Gastrocnemius medialis (tissue), 4 donors: Measurements from ENCODE around the gene TANGO6. TPM values are rescaled to one million over a fixed set of nuclear protein-coding genes. Genes with fewer than 3 reads are reported as not detected.

Source experiments
- ATAC-seq, 2 donors: fragments of 150-250 bp; one replicate each; pipeline ENCODE4 v1.9.1; 2016
- DNase-seq, 2 donors: peaks; one replicate each; pipeline ENCODE4 v3.0.0-alpha.2; 2019
- H3K27ac ChIP-seq, 4 donors: fragments of 200-600 bp; sonication (generic); 1 replicate in 1 of 4; 2 replicates in 3 of 4; pipeline ENCODE4 v1.5.1; 2016 to 2018; ENCODE audit warnings: mild to moderate bottlenecking in 2 of 4, moderate library complexity in 1 of 4
- H3K27me3 ChIP-seq, 3 donors: fragments of 200-600 bp; sonication (generic) in 2 of 3; 1 replicate in 1 of 3; 2 replicates in 2 of 3; pipeline versions ENCODE4 v1.5.1 to v1.6.0; 2016 to 2019; ENCODE audit warnings: mild to moderate bottlenecking in 1 of 3, moderate library complexity in 1 of 3
- H3K36me3 ChIP-seq, 2 donors: fragments of 200-600 bp; sonication (generic) in 1 of 2; one replicate each; pipeline ENCODE4 v1.5.1; 2017 to 2018
- H3K4me1 ChIP-seq, 2 donors: fragments of 200-600 bp; sonication (generic) in 1 of 2; one replicate each; pipeline ENCODE4 v1.5.1; 2016 to 2017; ENCODE audit warnings: mild to moderate bottlenecking in 2 of 2
- H3K4me3 ChIP-seq, 4 donors: fragments of 200-600 bp; sonication (generic) in 3 of 4; 1 replicate in 1 of 4; 2 replicates in 3 of 4; pipeline ENCODE4 v1.5.1; 2016 to 2019; ENCODE audit warnings: mild to moderate bottlenecking in 2 of 4
- H3K9me3 ChIP-seq, 3 donors: fragments of 200-600 bp; sonication (generic) in 2 of 3; 1 replicate in 1 of 3; 2 replicates in 2 of 3; pipeline ENCODE4 v1.5.1; 2016 to 2019
- CTCF ChIP-seq, 5 experiments: fragments of 450-650 bp in 3 of 5; fragments of 200-600 bp in 2 of 5; sonication (generic) in 2 of 5; IDR thresholded peaks in 4 of 5; conservative IDR thresholded peaks in 1 of 5; 1 replicate in 4 of 5; 2 replicates in 1 of 5; pipeline ENCODE4 v1.5.1; 2016 to 2019; ENCODE audit warnings: antibody characterized with exemption in 5 of 5, mild to moderate bottlenecking in 3 of 5, moderate library complexity in 3 of 5
- POLR2A ChIP-seq, 2 donors: fragments of 450-650 bp; IDR thresholded peaks; one replicate each; pipeline ENCODE4 v1.6.1; 2017; ENCODE audit warnings: antibody characterized with exemption in 2 of 2, mild to moderate bottlenecking in 2 of 2, moderate library complexity in 2 of 2
- in situ Hi-C, 4 donors: fragments of 200-750 bp; cut with MboI; loops; one replicate each; pipeline versions ENCODE4 v1.15.0 to v1.8.0; 2017; ENCODE audit warnings: low sequenced_read_pairs in 4 of 4
- intact Hi-C: fragments of 100-400 bp; cut with DNase I; formaldehyde crosslinking; loops from one replicate; pipeline ENCODE4 v1.15.1; 2023; ENCODE audit warnings: low total_unique reads
- total RNA-seq, 4 donors: library from RNA; depleted of rRNA; stranded (reverse); fragments of >200 nt; gene quantifications; one replicate each; pipeline versions ENCODE4 v1.1.0 to v1.2.3, GENCODE V29; 2016

TANGO6 gene
- total RNA-seq: 10 to 100 TPM; 13.6 to 20.0 (median 17.8) TPM

- no peaks in the 10 kb centered on the region for H3K9me3 ChIP-seq
- TF ChIP-seq POLR2A (IDR thresholded peaks at IDR 0.05): peak; percentile 13 to 38
- TF ChIP-seq CTCF (IDR thresholded peaks at IDR 0.05 in 4 of 5, conservative IDR thresholded peaks at IDR 0.05 in 1 of 5): no peak
- no peaks in the 10 kb centered on the region for H3K36me3 ChIP-seq
- in situ Hi-C loops (loop anchor here in 2 of 4 donors (10.0 to 25.0 kb wide), 2 partner anchors 306 to 319 kb away; partner anchors contain the start of gene ZFP90 (in 1 of the 2)), intact Hi-C loops (loop anchor here (2.0 kb wide), 1 partner anchor 315 kb away; no protein-coding TSS in a partner anchor)
- peak within 1 kb of the TSS; percentile 86 to 95 (median 90) for H3K27ac ChIP-seq
- peak within 1 kb of the TSS; percentile 76 to 99 (median 90) for H3K4me3 ChIP-seq
- H3K4me1 ChIP-seq: peaks cover 5 to 9% of the 10 kb centered on the region in 2 donors
- no peaks in the 10 kb centered on the region for H3K27me3 ChIP-seq
- ATAC-seq: peak; percentile 96 to 97
- DNase-seq: peak; percentile 65 to 82
Measured at GRCh38 chr16:68843482-68844210, at the start of gene TANGO6. TANGO6 (plus strand) TSS chr16:68843531; CDS start chr16:68843618, 87 bp downstream.

- in situ Hi-C loops (no loop called here), intact Hi-C loops (no loop called here)
- DNase-seq: no peak
Measured at GRCh38 chr16:68798398-68798797, 44.9 kb upstream of the TANGO6 start.

GRCh38 chr16:68800257-68800875, 43.0 kb upstream of the TANGO6 start:
- H3K4me3 ChIP-seq: no peak overlapping the region
- no peak for ATAC-seq
- DNase-seq: no peak
- H3K27ac ChIP-seq: no peak overlapping the region
- peak in 1 of 5 experiments; percentile 18 for TF ChIP-seq CTCF (IDR thresholded peaks at IDR 0.05 in 4 of 5, conservative IDR thresholded peaks at IDR 0.05 in 1 of 5)
- TF ChIP-seq POLR2A (IDR thresholded peaks at IDR 0.05): no peak
- intact Hi-C loops (no loop called here), in situ Hi-C loops (loop anchor here in 1 of 4 donors (10.0 kb wide), 1 partner anchor 276 kb away; no protein-coding TSS in a partner anchor)
- no peaks in the 10 kb centered on the region for H3K36me3 ChIP-seq
- H3K27me3 ChIP-seq: no peaks in the 10 kb centered on the region
- H3K4me1 ChIP-seq: no peaks in the 10 kb centered on the region
- H3K9me3 ChIP-seq: no peaks in the 10 kb centered on the region

More at GRCh38 chr16:68798398-68798797, 44.9 kb upstream of the TANGO6 start:
- Histone ChIP-seq H3K27ac (no peak overlapping the region), H3K4me1 (no peaks in the 10 kb centered on the region), H3K4me3 (no peak overlapping the region), H3K27me3 (no peaks in the 10 kb centered on the region), H3K9me3 (no peaks in the 10 kb centered on the region), H3K36me3 (no peaks in the 10 kb centered on the region)
- no peak for TF ChIP-seq POLR2A (IDR thresholded peaks at IDR 0.05)
- TF ChIP-seq CTCF (IDR thresholded peaks at IDR 0.05 in 4 of 5, conservative IDR thresholded peaks at IDR 0.05 in 1 of 5): no peak
- no peak for ATAC-seq

- intact Hi-C loops (no loop called here), in situ Hi-C loops (loop anchor here in 1 of 4 donors (10.0 kb wide), 1 partner anchor 277 kb away; no protein-coding TSS in a partner anchor)
- TF ChIP-seq POLR2A (IDR thresholded peaks at IDR 0.05): no peak
- no peak for TF ChIP-seq CTCF (IDR thresholded peaks at IDR 0.05 in 4 of 5, conservative IDR thresholded peaks at IDR 0.05 in 1 of 5)
- Histone ChIP-seq H3K4me3 (no peak overlapping the region), H3K9me3 (no peaks in the 10 kb centered on the region), H3K27me3 (no peaks in the 10 kb centered on the region), H3K36me3 (no peaks in the 10 kb centered on the region), H3K27ac (no peak overlapping the region), H3K4me1 (no peaks in the 10 kb centered on the region)
- no peak for ATAC-seq
- no peak for DNase-seq
Measured at GRCh38 chr16:68802190-68802589, 41.1 kb upstream of the TANGO6 start.
